Keratinocyte (primary cell): ENCODE results near the gene SLC34A3. TPM values are rescaled to one million over a fixed set of nuclear protein-coding genes. Genes with fewer than 3 reads are reported as not detected.
A peak's percentile ranks its signal among the peaks of the same experiment; 100 is the strongest.

ENCODE experiments used
- DNase-seq: peaks from one replicate; pipeline ENCODE4 v3.0.0-alpha.2; 2011; ENCODE audit warnings: low read depth, missing footprints, low spot score
- FAIRE-seq: peaks from 2 replicates; lab custom pipeline; 2011; peaks lifted over from hg19 to GRCh38; lab: Jason Lieb, UNC
- H2AFZ ChIP-seq: 2 replicates; pipeline ENCODE4 v1.6.0; 2012; ENCODE audit warnings: low read length, control low read depth, inconsistent platforms; ENCODE audit not compliant: control insufficient read depth
- H3K27ac ChIP-seq: 2 replicates; pipeline ENCODE4 v1.5.1; 2011; ENCODE audit warnings: low read length; ENCODE audit not compliant: control insufficient read depth, insufficient read depth
- H3K27me3 ChIP-seq: 3 replicates; pipeline ENCODE4 v1.6.0; 2011; ENCODE audit warnings: low read length; ENCODE audit not compliant: control insufficient read depth, insufficient read depth; ENCODE audit errors: extremely low read depth
- H3K36me3 ChIP-seq, 2 experiments: 2 replicates in 1 of 2; 3 replicates in 1 of 2; pipeline ENCODE4 v1.5.1; 2011; ENCODE audit warnings: low read length in 2 of 2, mild to moderate bottlenecking in 1 of 2; ENCODE audit not compliant: control insufficient read depth in 2 of 2, insufficient read depth in 2 of 2; ENCODE audit errors: extremely low read depth in 1 of 2
- H3K4me1 ChIP-seq: 3 replicates; pipeline ENCODE4 v1.5.1; 2011; ENCODE audit warnings: low read length; ENCODE audit not compliant: control insufficient read depth, insufficient read depth; ENCODE audit errors: extremely low read depth
- H3K4me2 ChIP-seq: 3 replicates; pipeline ENCODE4 v1.6.0; 2011; ENCODE audit warnings: low read depth, low read length; ENCODE audit not compliant: control insufficient read depth, insufficient read depth; ENCODE audit errors: extremely low read depth
- H3K4me3 ChIP-seq, 3 experiments: fragments of 200-600 bp in 1 of 3; sonication (generic) in 1 of 3; 2 replicates in 2 of 3; 3 replicates in 1 of 3; pipeline ENCODE4 v1.5.1; 2011 to 2016; ENCODE audit warnings: low read length in 3 of 3, mild to moderate bottlenecking in 3 of 3, control low read depth in 2 of 3, inconsistent platforms in 1 of 3, low read depth in 1 of 3, mixed read lengths in 1 of 3, mixed run types in 1 of 3, moderate library complexity in 1 of 3; ENCODE audit not compliant: control insufficient read depth in 2 of 3, insufficient read depth in 2 of 3; ENCODE audit errors: extremely low read depth in 1 of 3
- H3K79me2 ChIP-seq: 2 replicates; pipeline ENCODE4 v1.6.0; 2012; ENCODE audit warnings: low read length; ENCODE audit not compliant: control insufficient read depth, insufficient read depth
- H3K9ac ChIP-seq: 3 replicates; pipeline ENCODE4 v1.6.0; 2011; ENCODE audit warnings: low read length; ENCODE audit not compliant: control insufficient read depth, insufficient read depth; ENCODE audit errors: extremely low read depth
- H3K9me1 ChIP-seq: 3 replicates; pipeline ENCODE4 v1.6.0; 2011; ENCODE audit warnings: low read length; ENCODE audit not compliant: control insufficient read depth, insufficient read depth; ENCODE audit errors: extremely low read depth
- H3K9me3 ChIP-seq: 2 replicates; pipeline ENCODE4 v1.5.1; 2012; ENCODE audit warnings: low read depth, low read length; ENCODE audit not compliant: control insufficient read depth
- H4K20me1 ChIP-seq: 3 replicates; pipeline ENCODE4 v1.6.0; 2011; ENCODE audit warnings: low read length; ENCODE audit not compliant: control insufficient read depth, insufficient read depth; ENCODE audit errors: extremely low read depth
- EZH2 ChIP-seq: IDR thresholded peaks from one replicate; pipeline ENCODE4 v1.6.1; 2012; ENCODE audit warnings: inconsistent platforms, mild to moderate bottlenecking, low read length, moderate library complexity
- dilution Hi-C: fragments of 300-500 bp; cut with MboI; formaldehyde crosslinking; loops from one replicate; pipeline ENCODE4 v1.7.0; 2020; ENCODE audit warnings: low sequenced_read_pairs; ENCODE audit not compliant: extremely low pct_ligation_motif_present
- polyA plus RNA-seq, 5 experiments: library from polyadenylated mRNA; depleted of rRNA in 3 of 5; stranded (reverse) in 3 of 5; stranded (forward) in 1 of 5; unstranded in 1 of 5; fragments of >200 nt; gene quantifications; 1 replicate in 1 of 5; 2 replicates in 3 of 5; 3 replicates in 1 of 5; pipeline versions ENCODE4 v1.2.1 to v1.2.3, GENCODE V29; 2011 to 2012; ENCODE audit warnings: missing spikeins in 2 of 5, low read depth in 1 of 5, low replicate concordance in 1 of 5
- TF ChIP-seq, protein P1 (sequence below), 3 experiments: IDR thresholded peaks in 1 of 3; conservative IDR thresholded peaks in 1 of 3; optimal IDR thresholded peaks in 1 of 3; 2 replicates in 2 of 3; 3 replicates in 1 of 3; pipeline versions ENCODE3 to v1.5.1; 2011; ENCODE audit warnings: low read length in 3 of 3, mild to moderate bottlenecking in 3 of 3, moderate library complexity in 2 of 3, control low read depth in 1 of 3, inconsistent platforms in 1 of 3; ENCODE audit not compliant: insufficient read depth in 2 of 3; ENCODE audit errors: extremely low read depth in 1 of 3

SLC34A3 gene
- polyA plus RNA-seq, 1 donor (not counting 4 experiments of a cell fraction or from before 2014, with no cell fraction given): not detected

DNA sequence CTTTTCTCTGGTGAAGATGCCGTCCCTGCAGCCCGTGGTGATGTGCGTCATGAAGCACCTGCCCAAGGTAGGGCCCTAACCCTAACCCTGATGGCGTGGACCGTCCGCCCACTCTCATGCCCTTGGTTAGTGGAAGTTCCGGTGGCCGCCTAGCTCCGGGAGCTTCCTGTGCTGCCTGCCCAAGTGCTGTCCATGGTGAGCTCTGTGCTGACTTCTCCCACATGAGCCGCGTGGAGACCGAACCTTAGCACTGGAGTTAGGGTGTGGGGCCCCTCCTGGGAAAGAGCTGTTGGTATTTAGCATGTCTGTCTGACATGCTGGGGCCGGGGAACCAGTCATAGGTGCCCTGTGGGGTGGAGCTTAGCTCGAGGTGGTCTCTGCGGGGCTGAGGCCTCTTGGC lies 25.7 kb downstream of the SLC34A3 start:
- Histone ChIP-seq H3K9me3 (no peaks in the 10 kb centered on the region), H3K4me2 (peak overlapping the region; percentile 91), H3K27ac (no peak overlapping the region), H3K79me2 (peaks cover 26% of the 10 kb centered on the region), H3K27me3 (no peaks in the 10 kb centered on the region), H3K4me1 (peaks cover 15% of the 10 kb centered on the region), H3K9me1 (no peaks in the 10 kb centered on the region), H3K4me3 (peak overlapping the region; percentile 70 to 97 (median 84)), H3K36me3 (peaks cover 8 to 22% of the 10 kb centered on the region in 2 experiments), H4K20me1 (no peaks in the 10 kb centered on the region), H2AFZ (no peak overlapping the region), H3K9ac (peak overlapping the region; percentile 83)
- no peak for DNase-seq
- dilution Hi-C loops: no loop called here
- no peak for FAIRE-seq
- no peak for TF ChIP-seq EZH2
- TF ChIP-seq, protein P1, sequence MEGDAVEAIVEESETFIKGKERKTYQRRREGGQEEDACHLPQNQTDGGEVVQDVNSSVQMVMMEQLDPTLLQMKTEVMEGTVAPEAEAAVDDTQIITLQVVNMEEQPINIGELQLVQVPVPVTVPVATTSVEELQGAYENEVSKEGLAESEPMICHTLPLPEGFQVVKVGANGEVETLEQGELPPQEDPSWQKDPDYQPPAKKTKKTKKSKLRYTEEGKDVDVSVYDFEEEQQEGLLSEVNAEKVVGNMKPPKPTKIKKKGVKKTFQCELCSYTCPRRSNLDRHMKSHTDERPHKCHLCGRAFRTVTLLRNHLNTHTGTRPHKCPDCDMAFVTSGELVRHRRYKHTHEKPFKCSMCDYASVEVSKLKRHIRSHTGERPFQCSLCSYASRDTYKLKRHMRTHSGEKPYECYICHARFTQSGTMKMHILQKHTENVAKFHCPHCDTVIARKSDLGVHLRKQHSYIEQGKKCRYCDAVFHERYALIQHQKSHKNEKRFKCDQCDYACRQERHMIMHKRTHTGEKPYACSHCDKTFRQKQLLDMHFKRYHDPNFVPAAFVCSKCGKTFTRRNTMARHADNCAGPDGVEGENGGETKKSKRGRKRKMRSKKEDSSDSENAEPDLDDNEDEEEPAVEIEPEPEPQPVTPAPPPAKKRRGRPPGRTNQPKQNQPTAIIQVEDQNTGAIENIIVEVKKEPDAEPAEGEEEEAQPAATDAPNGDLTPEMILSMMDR (optimal IDR thresholded peaks at IDR 0.05 in 1 of 3, IDR thresholded peaks at IDR 0.05 in 1 of 3, conservative IDR thresholded peaks at IDR 0.05 in 1 of 3; ENCODE audit: extremely low read depth in 1 of 3, insufficient read depth in 2 of 3, low read length in 3 of 3): no peak

DNA sequence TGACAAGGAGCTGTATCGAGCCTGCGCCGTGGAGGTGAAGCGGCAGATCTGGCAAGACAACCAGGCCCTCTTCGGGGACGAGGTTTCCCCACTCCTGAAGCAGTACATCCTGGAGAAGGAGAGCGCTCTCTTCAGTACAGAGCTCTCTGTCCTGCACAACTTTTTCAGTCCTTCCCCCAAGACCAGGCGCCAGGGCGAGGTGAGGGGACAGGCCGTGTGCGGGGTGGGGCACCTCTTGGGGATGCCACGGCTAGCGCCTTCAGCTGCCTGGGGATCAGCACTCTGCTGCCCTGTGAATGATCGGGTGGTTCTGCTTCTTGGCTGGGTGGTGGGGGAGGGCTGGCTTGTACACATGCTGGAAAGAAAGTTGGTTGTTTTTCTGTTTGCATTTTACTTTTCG lies 26.2 kb downstream of the SLC34A3 start:
- Histone ChIP-seq H4K20me1 (no peaks in the 10 kb centered on the region), H2AFZ (no peak overlapping the region), H3K79me2 (peaks cover 26% of the 10 kb centered on the region), H3K27me3 (no peaks in the 10 kb centered on the region), H3K4me2 (peak overlapping the region; percentile 91), H3K4me3 (no peak overlapping the region), H3K9ac (no peak overlapping the region), H3K9me1 (no peaks in the 10 kb centered on the region), H3K36me3 (peaks cover 8 to 22% of the 10 kb centered on the region in 2 experiments), H3K27ac (no peak overlapping the region), H3K4me1 (peaks cover 15% of the 10 kb centered on the region), H3K9me3 (no peaks in the 10 kb centered on the region)
- DNase-seq: no peak
- dilution Hi-C loops: no loop called here
- FAIRE-seq: no peak
- TF ChIP-seq, protein P1 (optimal IDR thresholded peaks at IDR 0.05 in 1 of 3, IDR thresholded peaks at IDR 0.05 in 1 of 3, conservative IDR thresholded peaks at IDR 0.05 in 1 of 3; ENCODE audit: extremely low read depth in 1 of 3, insufficient read depth in 2 of 3, low read length in 3 of 3): no peak
- TF ChIP-seq EZH2: no peak
